Stimulated activated CD4-positive, alpha-beta T cell treated with anti-CD3 and anti-CD28 coated beads, Interleukin-1b, Interleukin-23, amount 100 ng/mL, for 48 hours (primary cell): Measurements from ENCODE around the gene C14orf132.

Experiments used
- DNase-seq: peaks from one replicate; pipeline ENCODE4 v3.0.0-alpha.2; 2020

Gene C14orf132

DNA sequence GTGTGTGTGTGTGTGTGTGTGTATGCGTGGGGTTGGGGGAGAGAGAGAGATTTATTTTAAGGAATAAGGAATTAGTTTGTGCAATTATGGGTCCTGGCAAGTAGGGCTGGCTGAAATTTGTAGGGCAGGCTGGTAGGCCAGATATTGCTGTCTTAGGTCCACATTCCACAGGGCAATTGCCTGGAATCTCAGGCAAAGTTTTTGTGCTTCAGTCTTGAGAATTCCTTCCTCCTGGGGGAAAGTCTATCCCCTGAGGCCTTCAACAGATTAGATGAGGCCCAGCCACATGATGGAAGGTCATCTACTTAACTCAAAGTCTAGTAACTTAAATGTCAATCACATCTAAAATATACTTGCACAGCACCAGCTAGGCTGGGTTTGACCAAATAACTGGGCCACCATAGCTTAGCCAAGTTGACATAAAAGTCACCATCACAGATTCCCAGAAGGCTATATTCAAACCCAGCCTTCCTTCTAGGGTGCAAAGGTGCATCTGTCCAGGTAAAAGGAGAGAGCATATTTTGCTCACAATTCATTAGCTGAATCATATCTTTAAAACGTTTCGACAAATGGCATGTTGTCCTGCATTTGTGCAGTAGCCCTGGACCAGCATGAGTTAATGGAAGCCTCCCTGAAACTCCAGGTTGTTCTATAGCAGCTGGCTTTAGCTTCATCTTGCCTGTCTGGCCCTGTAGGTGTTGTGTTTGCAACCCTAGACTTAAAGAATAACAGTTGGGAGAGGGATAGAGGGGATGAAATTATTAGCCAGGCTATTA is 63.1 kb downstream of the C14orf132 start:
- DNase-seq: no peak

DNA sequence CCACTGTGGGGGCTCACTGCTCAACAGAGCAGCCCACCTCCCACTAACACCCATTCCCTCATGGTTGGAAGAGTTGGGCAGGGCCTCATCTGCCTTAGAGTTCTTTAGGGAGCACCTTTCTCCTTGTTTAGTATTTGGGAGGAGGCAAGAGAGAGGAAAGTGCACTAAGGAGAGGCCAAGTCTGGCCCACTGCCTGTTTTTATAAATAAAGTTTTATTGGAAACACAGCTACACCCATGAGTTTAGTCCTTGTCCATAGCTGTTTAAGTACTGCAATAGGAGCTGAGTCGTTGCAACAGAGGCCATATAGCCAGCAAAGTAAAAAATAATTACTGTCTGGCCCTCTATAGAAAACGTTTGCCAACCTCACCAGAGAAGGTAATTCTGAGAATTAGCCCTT is 63.9 kb downstream of the C14orf132 start:
- no peak for DNase-seq

DNA sequence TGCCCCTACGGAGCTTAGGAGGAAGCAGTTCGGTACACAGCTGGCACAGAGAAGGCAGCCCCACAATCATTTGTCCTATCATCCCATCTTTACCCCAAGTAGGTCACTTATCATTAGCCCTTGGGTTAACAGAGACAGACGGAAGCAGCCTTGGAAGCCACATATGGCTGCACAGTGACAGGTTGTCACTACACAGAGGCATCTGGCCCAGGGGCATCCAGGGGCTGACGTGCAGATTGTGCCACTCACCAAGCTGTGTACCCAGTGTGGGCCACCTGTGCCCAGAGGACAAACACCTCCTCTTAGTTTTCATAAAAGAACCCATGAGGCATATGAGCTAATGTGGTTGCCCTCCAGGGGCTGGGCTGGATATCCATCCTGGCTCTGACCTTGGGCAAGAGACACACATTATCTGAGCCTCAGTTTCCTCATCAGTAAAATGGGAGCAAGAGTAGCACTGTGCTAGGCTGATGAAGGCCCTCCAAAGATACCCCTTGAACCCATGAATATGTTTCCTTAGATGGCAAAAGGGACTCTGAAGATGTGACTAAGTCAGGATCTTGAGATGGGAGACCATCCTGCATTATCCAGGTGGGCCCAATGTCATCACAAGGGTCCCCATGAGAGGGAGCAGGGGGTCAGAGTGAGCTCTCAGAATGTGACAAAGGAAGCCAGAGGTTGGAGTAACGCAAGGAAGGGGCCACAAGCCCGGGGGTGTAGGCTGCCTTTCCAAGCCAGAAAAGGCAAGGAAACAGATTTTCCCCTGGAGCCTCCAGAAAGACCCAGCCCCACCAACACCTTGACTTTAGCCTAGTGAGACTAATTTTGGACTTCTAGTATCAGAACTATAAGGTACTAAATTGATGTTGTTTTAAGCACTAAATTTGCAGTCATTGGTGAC is 64.6 kb downstream of the C14orf132 start:
- DNase-seq: no peak

DNA sequence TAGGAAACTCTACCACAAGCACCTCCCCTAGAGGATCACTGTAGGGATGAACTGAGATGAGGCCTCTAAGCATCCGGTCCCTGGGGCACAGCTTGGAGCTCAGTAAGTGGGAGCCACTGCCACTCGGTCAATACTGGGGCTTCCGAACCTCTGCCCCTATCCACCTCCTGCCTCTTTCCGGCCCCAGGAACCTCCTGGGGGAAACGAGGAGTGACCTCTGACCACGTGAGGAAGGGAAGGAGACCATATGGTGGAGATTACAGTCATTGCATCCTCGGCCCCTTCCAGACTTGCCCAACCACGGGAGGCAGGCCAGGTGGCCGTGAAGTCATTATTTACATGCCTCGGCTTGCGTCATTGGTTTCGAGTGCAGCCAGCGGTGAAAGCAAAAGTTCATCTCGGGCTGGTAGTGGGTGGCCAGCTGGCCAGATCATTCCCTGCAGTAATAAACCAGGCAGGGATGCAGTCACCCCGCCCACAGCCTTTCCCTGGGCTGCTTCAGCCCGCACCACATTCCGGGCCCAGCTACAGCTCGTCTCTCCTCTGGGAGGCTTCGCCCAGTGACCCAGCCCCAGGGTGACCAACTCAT is 65.4 kb downstream of the C14orf132 start:
- no peak for DNase-seq

DNA sequence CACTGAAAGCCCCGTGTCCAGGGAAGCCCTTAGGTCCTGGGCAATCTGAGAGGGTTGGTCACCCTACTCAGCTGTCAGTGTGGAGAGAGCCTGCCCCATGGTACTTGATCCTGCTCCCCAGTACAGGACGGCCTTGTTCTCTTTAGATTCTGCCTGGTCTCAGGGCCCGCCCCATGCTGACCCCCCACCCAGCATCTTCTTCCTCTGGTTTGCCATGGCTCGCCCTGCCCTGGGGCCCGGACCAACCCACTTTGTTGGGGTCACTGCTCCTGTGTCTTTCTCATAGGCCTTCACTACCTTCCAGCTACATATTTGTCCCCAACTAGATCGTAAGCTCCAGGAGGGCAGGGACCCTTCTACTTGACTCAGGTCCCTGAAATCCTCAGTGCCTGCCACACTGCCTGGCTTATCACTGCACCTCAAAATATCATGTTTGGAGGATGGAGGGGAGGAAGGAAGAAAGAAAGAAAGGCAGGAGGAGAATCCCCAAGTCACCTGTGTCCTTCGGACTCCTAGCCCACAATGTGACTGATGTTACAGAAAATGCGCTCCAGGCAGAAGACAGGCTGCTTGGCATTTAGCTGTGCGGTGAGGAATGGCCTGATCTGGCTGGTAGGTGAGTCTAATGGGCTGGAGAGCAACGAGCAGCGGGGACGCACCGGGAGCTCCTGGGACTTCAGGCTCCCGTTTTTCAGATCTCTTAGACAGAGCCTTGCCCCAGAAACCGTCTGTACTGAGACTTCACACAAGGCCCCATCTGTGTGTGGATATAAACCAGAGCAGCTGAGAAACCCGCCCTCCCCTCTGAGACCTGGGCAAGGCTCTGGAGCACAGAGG is 66.1 kb downstream of the C14orf132 start:
- no peak for DNase-seq

DNA sequence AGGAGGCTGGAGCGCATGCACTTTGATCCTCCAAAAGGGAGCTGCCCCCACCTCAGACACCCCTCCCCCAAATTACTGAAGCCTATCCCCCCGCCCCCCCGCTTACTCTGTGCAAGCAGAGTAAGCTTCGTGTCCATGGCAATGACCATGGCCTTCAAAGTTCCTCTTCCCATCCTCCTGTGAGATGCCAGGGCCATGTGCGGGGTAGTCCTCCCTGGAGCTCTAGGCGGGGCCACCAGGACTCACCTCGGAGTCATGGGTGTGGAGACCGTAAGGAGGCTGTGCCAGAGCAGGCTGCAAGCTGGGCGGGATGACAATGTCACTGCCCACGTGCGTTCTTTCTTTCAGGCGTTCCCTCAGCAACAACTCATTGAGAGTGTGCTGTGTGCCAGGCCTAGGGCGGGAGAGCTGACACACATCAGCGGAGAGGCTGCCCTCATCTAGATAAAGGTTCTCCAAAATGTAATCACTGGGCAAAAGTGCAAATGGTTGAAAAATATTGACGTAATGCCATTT is 66.8 kb downstream of the C14orf132 start:
- DNase-seq: no peak

DNA sequence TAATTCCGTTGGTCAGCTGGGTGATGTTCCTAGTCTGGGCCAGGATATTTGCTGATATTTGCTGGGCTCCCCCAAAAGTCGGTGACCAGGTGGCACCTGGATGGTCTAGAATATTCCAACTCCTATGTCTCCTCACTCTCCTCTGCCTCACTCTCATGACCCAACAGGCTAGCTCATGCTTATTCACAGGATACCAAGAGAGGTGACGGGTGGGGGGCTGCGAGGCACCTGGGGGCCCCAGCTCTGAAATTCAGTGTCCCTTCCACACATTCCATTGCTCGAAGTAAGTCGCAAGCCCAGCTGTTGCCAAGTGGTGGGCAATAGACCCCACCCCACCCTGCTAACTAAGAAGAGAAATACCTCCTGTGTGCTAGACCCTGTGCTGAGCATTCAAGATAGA is 67.7 kb downstream of the C14orf132 start:
- no peak for DNase-seq

DNA sequence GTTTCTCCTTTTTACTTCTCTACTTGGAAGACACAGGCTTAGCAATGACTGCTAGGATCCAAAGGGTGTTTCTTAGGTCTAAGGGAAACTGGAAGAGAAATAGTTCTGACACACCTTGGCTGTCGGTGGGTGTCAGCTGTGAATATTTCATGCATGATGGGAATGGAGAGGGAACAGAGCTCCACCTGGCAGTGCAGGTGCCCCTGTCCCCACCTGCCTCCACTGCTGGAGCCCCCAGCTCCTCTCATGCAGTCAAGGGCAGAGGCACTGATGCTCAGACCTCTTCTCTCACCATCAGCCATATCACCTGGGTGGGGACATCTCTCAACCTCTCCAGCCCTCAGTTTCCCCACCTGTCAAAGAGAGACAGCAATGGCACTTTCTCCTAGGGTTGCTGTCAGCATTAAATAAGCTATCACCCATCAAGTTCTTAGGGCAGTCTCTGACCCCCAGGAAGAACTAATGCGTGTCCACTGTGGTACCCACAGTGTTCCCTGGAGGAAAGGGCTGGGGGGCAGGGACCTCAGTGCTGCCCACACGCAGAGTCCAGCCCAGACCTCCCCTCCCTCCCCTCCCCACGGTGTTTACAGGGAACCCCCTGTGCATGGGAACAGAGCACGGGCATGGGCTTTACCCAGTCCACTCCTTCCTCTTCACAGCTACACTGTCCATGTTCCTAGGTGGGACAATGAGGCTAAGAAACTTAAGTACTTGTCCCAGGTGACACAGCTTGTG is 69.1 kb downstream of the C14orf132 start:
- no peak for DNase-seq

DNA sequence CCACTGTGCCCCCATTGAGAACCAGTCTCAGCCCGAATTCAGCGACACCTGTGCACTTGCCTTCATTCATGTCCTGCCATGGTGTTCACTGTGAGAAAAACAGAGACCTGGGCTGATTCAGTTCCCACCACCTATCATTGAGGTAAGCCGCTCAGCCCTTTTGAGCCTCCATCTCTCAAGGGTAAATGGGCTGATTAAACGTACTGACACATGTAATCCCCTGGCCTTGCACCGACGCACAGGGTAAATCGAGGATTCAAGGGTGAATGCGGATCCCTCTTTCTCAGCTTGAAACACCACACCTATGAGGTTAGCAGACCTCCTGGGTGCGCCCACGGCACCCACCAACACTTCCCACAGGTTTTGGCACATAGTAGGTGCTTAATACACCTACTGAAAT is 69.7 kb downstream of the C14orf132 start:
- DNase-seq: no peak

DNA sequence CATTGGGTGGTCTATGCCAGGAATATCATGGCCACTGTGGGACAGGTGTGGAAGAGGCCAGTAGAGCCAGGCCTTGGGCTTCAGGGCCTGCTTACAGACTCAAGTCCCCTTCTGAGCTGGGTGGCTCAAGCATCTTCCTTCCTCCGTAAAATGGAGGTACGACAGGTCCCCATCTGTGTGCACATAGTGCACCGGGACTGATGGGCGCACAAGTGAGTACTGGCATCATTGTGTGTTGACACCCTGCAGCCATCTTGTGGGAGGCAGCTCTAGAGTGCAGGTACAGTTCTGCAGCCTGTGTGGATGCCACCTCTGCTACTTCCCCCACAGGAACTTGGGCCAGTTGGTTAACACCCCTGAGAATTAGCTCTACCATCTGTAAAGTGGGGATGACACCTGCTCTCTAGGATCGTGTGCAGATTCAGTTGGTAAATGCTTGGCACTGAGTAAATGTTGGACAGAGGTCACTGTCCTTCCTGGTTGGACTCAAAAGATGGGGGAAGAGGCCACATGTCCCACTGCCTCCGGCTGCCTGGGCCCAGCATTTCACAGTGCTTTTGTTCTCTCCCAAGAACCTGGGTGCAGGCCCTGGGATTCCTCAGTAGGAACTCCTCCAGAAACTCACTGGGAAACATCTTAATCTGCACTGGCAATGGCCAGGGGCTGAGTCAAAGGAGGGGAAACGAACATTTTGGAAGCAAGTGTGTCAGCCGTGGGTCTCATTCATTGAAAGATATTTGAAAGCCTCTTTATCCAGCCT is 70.6 kb downstream of the C14orf132 start:
- DNase-seq: no peak

DNA sequence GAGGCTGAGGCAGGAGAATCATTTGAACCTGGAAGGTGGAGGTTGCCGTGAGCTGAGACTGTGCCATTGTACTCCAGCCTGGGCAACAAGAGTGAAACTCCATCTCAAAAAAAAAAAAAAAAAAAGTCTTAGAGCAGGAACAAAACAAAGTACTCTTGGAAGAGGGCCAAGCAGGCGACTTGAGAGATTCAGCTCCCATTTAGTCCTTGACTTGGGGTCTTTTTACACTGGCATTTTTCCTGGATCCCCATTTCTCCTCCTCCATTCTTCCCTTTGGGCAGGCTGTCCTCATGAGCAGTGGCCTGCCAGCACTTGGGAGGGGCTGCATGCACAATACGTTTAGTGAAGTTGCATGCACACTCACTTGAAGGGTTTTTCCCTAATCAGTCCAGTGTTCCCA is 72.9 kb downstream of the C14orf132 start:
- no peak for DNase-seq

DNA sequence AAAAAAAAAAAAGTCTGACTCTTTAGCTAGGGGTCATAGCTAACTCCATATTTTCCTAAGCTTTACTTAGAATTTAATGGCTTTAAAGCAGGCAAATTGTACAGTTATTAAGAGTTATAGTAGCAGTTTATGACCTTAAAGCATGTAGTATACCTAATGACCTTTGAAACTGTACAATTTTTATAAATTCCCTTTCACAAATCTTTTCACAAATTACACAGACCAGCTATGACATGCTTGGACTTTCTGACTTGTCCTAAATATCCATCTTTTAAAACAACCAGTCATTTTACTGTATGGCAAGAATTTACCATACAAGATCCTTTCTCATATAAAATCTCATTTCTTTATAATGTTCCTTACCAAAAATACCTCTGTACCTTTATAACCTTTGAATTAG is 74.8 kb downstream of the C14orf132 start:
- no peak for DNase-seq

DNA sequence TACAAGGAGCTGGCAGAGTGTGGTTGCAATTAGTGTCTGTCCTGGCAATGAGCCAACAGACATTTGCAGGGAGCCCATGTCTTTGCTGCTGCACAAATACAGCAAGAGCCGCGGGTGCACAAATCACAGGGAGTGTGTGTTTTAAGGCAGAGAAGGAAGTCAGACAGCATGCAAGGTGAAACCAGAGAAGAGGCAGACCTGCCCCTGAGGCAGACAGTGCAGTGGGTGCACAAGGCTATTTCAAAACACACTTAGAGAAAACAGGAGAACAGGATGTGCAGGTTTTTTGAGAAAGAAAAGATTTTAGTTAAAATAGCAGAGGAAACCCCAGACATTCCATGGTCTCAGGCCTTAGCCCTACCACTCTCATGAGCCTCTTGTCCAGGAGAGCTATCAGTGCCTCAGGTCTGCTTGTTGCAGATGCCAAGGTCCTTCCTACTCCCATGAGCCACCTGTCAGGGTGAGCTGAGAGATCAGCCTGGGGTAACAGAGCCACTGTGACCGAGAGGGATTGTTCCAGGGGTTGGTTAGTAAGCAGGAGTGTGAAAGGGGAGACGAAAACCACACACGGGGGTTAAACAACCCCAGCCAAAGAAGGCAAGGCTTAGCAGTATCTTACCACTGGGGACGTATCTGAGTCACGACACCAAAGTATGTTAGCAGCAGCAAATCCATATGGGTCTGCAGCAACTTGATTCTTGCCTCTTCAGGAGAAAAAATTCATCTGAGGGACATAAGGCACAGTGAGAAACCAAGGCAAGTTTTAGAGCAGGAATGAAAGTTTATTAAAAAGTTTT is 78.1 kb downstream of the C14orf132 start:
- no peak for DNase-seq

DNA sequence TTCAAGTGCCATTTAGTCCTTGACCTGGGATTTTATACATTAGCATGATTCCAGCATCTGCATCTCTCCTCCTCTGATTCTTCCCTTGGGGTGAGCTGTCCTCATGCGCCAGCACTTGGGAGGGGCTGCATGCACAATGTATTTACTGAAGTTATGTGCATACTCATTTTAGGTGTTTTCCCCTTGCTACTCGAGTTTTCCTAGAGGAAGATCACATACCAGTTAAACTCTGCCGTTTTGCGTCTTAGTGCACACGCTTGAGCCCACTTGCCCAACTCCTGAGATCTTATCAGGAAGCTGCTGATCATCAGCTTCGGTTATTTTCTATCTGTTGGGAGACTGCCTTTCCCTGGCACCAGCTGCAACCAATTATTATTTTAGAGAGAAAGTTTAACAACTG is 78.8 kb downstream of the C14orf132 start:
- DNase-seq: no peak

DNA sequence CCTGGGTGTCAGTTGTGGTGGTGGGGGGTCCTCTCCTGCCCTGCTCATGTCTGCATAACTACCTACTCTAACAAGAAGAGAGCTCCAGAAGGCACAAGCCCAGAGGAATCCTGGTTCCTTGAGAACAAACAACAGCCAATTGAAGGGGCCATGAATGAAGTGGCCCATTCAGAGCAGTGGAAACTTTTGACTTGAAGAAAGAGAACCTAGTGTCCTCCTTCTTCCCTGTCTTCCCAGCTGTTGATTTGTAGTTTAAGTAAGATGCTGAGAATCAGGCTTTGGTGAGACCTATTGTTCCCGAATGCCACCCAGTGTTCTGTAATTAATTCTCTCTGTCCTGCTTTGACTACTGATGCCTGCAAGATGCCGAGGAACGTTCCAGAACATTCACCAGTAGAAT is 79.2 kb downstream of the C14orf132 start:
- DNase-seq: no peak

DNA sequence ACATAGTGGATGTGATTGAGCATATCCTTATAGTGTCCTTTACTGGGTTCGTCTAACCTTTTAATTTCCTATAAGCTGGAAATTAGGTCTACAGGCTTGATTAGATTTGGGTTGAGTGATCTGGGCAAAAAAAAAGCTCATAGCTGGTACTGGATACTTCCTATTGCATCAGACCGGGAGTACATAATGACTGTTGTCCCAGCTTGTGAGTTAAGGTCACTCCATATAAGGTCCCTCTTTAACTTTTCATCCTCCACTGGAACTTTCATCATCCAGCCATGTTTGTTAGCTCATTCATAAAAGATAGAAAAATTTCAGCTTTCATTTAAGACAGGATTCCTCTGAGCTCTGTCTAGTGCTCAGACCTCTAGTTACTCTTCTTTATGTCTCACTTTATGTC is 80.8 kb downstream of the C14orf132 start:
- no peak for DNase-seq

DNA sequence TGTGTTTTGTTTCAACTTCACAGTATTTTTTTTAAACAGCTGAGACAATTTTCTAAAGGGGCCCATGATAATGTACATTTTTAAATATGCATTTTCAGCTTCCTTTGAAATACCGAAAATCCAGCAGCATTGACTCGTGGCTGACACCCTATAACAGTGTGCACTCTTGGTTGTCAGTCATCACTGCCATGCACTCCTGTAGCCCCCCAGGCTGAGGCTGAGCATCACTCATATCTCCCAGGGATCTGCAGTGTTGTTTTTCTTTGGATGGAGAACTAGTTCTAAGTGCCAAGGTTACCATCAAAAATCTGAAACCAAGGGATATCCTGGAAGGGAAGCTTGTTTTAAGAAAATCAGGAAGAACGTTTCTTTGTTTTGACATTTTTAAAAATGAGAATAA is 81.2 kb downstream of the C14orf132 start:
- DNase-seq: no peak

DNA sequence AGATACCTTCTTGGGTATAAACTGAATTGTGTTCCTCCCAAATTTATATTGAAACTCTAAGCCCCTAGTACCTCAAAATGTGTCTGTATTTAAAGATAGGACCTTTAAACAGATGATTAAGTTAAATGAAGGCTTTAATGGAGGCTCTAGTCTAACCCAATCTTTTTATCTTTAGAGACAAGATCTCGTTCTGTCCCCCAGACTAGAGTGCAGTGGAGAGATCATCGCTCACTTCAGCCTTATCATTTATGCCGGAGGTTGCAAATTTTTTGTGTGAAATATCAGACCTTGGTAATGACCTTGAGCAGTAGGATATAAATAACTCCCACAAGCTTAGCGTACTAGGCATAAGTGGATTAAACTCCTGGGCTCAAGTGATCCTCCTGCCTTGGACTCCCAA is 81.8 kb downstream of the C14orf132 start:
- no peak for DNase-seq

DNA sequence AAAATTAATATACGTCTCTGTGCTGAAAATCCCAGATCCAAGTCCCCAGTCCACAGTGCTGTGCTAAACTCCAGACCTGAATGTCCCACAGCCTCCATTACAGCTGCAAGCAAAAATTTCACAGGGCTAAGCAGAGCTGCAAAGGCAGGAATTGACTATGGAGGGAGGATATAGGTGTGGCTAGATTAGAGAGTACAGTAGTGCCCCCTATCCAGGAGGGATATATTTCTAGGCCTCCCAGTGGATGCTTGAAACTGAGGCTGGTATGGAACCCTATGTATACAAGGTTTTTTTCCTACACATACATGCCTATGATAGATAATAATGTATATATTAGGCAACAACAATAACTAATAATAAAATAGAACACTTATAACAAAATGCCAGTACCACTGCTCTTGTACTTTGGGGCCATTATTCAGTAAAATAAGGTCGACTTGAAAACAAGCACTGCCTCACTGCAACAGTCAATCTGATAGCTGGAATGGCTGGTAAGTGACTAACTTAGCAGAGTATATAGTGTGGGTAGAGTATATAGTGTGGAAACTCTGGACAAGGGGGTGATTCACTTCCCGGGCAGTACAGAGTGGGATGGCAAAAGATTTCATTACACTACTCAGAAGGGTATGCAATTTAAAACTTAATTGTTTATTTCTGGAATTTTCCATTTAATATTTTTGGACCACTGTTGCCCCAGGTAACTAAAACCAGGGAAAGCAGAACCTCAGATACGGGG is 82.7 kb downstream of the C14orf132 start:
- no peak for DNase-seq

DNA sequence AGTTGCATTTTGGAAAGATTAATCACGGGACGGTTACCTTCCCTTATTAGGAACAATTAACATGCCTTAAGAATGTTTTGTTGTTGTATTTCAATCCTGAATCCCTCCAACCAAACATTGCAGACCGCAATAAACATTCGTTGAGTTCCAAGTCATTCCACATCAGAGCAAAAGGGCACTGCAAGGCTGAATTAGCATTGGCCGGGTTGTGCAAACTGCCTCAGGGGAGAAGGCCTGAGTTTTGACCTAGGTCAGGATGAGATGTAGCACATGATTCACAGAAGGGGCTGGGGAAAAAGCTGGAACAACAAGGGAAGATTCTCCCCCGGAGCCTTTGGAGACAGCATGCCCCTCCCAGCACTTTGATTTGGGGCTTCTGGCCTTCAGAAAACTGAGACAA is 83.3 kb downstream of the C14orf132 start:
- no peak for DNase-seq
